ENCODE data around the gene ARHGEF26. TPM values are rescaled to one million over a fixed set of nuclear protein-coding genes. Genes with fewer than 3 reads are reported as not detected.
A peak's percentile ranks its signal among the peaks of the same experiment; 100 is the strongest.

The ARHGEF26 gene
- total RNA-seq, 1 experiment from 2014 or later = 14.1 TPM

DNA sequence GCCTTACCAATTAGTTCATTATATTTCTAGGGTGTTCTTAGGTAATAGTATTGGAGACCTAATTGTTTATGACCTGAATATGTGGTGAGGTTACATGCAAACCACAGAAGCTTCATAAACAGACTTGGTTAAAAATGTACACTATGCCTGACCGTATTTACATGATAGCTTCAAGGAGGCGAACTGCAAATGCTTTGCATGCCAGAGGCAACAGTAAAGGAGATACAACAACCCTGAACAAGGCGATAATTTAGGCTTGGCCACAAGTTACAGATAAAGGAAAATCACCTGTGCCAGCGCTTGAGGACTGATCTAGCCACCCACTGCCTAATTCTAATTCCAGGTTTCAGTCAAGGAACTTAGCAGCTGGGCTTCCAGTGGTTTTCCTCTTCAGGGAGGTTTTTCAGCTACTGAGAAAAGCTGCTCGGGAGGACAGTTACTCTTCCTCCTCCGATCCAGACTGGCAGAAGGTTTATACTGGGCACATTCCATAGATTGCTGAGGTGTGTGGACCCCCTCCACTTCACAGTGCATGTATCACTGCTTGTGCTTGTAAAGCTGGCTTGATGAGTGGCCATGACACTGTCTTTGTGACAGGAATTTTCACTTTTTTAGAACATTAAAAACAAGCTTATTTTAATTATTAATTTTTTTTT is 107.5 kb downstream of the ARHGEF26 start:
- TF ChIP-seq ZNF671 (CRISPR knock-in tag; IDR thresholded peaks at IDR 0.05) (no peak), OVOL2 (CRISPR knock-in tag; IDR thresholded peaks at IDR 0.05; ENCODE audit: borderline replicate concordance) (no peak), TEAD4 (CRISPR knock-in tag; IDR thresholded peaks at IDR 0.05) (no peak)
- TF ChIP-seq, protein P1, sequence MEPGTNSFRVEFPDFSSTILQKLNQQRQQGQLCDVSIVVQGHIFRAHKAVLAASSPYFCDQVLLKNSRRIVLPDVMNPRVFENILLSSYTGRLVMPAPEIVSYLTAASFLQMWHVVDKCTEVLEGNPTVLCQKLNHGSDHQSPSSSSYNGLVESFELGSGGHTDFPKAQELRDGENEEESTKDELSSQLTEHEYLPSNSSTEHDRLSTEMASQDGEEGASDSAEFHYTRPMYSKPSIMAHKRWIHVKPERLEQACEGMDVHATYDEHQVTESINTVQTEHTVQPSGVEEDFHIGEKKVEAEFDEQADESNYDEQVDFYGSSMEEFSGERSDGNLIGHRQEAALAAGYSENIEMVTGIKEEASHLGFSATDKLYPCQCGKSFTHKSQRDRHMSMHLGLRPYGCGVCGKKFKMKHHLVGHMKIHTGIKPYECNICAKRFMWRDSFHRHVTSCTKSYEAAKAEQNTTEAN (CRISPR knock-in tag; IDR thresholded peaks at IDR 0.05) = no peak
- TF ChIP-seq, protein P2, sequence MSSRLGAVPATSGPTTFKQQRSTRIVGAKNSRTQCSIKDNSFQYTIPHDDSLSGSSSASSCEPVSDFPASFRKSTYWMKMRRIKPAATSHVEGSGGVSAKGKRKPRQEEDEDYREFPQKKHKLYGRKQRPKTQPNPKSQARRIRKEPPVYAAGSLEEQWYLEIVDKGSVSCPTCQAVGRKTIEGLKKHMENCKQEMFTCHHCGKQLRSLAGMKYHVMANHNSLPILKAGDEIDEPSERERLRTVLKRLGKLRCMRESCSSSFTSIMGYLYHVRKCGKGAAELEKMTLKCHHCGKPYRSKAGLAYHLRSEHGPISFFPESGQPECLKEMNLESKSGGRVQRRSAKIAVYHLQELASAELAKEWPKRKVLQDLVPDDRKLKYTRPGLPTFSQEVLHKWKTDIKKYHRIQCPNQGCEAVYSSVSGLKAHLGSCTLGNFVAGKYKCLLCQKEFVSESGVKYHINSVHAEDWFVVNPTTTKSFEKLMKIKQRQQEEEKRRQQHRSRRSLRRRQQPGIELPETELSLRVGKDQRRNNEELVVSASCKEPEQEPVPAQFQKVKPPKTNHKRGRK (CRISPR knock-in tag; IDR thresholded peaks at IDR 0.05; ENCODE audit: borderline replicate concordance) = no peak
- peak overlapping the region; percentile 18; the same call in 1 of the 2 replicates for H3K27ac Mint-ChIP-seq
- ChIA-PET CTCF (interaction anchor here (0.6 kb wide), 2 partner anchors 108 to 744 kb away, joined by 3 read pairs; partner anchors contain the start of gene ARHGEF26), POLR2A (interaction anchor here (0.9 kb wide), 1 partner anchor 55 kb away, joined by 3 read pairs; no protein-coding TSS in a partner anchor)
- ATAC-seq (peak; percentile 58), DNase-seq (ENCODE audit: low spot score) (no peak)
- H3K9me3 Mint-ChIP-seq = no peaks in the 10 kb centered on the region
- no peaks in the 10 kb centered on the region; the same call in 1 of the 2 replicates for H3K36me3 Mint-ChIP-seq
- peaks cover 5% of the 10 kb centered on the region; the same call in 1 of the 2 replicates for H3K4me1 Mint-ChIP-seq
- no peaks in the 10 kb centered on the region for H3K27me3 Mint-ChIP-seq (ENCODE audit: low read depth)
- H3K4me3 Mint-ChIP-seq = no peak overlapping the region

DNA sequence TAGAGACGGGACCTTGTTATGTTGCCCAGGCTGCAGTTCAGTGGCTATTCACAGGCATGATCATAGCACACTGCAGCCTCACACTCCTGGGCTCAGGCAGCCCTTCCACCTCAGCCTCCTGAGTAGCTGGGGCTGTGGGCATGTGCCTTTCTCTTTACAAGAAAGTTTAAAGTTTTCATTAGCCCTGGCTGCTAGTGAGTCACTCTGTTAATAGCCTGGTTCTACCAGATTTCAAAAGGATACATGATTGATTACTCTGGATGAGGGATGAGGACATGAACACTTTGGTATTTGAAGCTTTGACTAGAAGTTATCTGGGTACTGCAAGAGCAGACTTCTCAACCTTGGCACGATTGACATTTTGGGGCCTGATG is 108.0 kb downstream of the ARHGEF26 start:
- ATAC-seq (no peak), DNase-seq (ENCODE audit: low spot score) (no peak)
- ChIA-PET POLR2A (interaction anchor here (0.9 kb wide), 1 partner anchor 55 kb away, joined by 3 read pairs; no protein-coding TSS in a partner anchor), CTCF (no interaction called here)
- no peaks in the 10 kb centered on the region for H3K27me3 Mint-ChIP-seq (ENCODE audit: low read depth)
- no peaks in the 10 kb centered on the region for H3K9me3 Mint-ChIP-seq
- no peaks in the 10 kb centered on the region; the same call in 1 of the 2 replicates for H3K36me3 Mint-ChIP-seq
- TF ChIP-seq GTF2I (CRISPR knock-in tag; conservative IDR thresholded peaks at IDR 0.05) (no peak), ESRRA (CRISPR knock-in tag; IDR thresholded peaks at IDR 0.05; ENCODE audit: borderline replicate concordance) (no peak), OVOL2 (CRISPR knock-in tag; IDR thresholded peaks at IDR 0.05; ENCODE audit: borderline replicate concordance) (no peak), NFATC4 (CRISPR knock-in tag; IDR thresholded peaks at IDR 0.05) (no peak), NFYB (CRISPR knock-in tag; conservative IDR thresholded peaks at IDR 0.05; ENCODE audit: low read depth) (no peak), SOX15 (CRISPR knock-in tag; IDR thresholded peaks at IDR 0.05) (no peak), PRRX2 (CRISPR knock-in tag; IDR thresholded peaks at IDR 0.05) (no peak), ELF4 (CRISPR knock-in tag; IDR thresholded peaks at IDR 0.05; ENCODE audit: low read depth) (no peak), ZNF263 (CRISPR knock-in tag; IDR thresholded peaks at IDR 0.05; ENCODE audit: low read depth) (no peak), NFE2L1 (CRISPR knock-in tag; IDR thresholded peaks at IDR 0.05) (no peak), ZBTB21 (CRISPR knock-in tag; IDR thresholded peaks at IDR 0.05; ENCODE audit: borderline replicate concordance) (no peak)
- TF ChIP-seq, protein P3, sequence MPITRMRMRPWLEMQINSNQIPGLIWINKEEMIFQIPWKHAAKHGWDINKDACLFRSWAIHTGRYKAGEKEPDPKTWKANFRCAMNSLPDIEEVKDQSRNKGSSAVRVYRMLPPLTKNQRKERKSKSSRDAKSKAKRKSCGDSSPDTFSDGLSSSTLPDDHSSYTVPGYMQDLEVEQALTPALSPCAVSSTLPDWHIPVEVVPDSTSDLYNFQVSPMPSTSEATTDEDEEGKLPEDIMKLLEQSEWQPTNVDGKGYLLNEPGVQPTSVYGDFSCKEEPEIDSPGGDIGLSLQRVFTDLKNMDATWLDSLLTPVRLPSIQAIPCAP (CRISPR knock-in tag; IDR thresholded peaks at IDR 0.05) = no peak
- TF ChIP-seq, protein P4, sequence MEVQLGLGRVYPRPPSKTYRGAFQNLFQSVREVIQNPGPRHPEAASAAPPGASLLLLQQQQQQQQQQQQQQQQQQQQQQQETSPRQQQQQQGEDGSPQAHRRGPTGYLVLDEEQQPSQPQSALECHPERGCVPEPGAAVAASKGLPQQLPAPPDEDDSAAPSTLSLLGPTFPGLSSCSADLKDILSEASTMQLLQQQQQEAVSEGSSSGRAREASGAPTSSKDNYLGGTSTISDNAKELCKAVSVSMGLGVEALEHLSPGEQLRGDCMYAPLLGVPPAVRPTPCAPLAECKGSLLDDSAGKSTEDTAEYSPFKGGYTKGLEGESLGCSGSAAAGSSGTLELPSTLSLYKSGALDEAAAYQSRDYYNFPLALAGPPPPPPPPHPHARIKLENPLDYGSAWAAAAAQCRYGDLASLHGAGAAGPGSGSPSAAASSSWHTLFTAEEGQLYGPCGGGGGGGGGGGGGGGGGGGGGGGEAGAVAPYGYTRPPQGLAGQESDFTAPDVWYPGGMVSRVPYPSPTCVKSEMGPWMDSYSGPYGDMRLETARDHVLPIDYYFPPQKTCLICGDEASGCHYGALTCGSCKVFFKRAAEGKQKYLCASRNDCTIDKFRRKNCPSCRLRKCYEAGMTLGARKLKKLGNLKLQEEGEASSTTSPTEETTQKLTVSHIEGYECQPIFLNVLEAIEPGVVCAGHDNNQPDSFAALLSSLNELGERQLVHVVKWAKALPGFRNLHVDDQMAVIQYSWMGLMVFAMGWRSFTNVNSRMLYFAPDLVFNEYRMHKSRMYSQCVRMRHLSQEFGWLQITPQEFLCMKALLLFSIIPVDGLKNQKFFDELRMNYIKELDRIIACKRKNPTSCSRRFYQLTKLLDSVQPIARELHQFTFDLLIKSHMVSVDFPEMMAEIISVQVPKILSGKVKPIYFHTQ (CRISPR knock-in tag; IDR thresholded peaks at IDR 0.05) = no peak
- H3K27ac Mint-ChIP-seq = no peak overlapping the region
- no peak overlapping the region for H3K4me3 Mint-ChIP-seq
- H3K4me1 Mint-ChIP-seq = peaks cover 5% of the 10 kb centered on the region; the same call in 1 of the 2 replicates

All from WTC11 (cell line).